HUES64 (cell line): ENCODE results near the gene ZNF189.

Experiments used
- H3K27ac ChIP-seq: 2 replicates; pipeline ENCODE4 v1.7.0; 2013; ENCODE audit warnings: low read depth, low read length, inconsistent platforms
- H3K27me3 ChIP-seq: 2 replicates; pipeline ENCODE4 v1.6.1; 2013; ENCODE audit warnings: mild to moderate bottlenecking, low read length; ENCODE audit not compliant: insufficient read depth
- H3K36me3 ChIP-seq: 2 replicates; pipeline ENCODE4 v1.6.1; 2013; ENCODE audit warnings: mild to moderate bottlenecking, low read length; ENCODE audit not compliant: insufficient read depth
- H3K4me1 ChIP-seq: 2 replicates; pipeline ENCODE4 v1.6.1; 2013; ENCODE audit warnings: mild to moderate bottlenecking, low read length, moderate library complexity; ENCODE audit not compliant: insufficient read depth
- H3K4me3 ChIP-seq: 2 replicates; pipeline ENCODE4 v1.5.1; 2013; ENCODE audit warnings: mild to moderate bottlenecking, low read length, moderate library complexity
- H3K9ac ChIP-seq: 2 replicates; pipeline ENCODE4 v1.6.1; 2013; ENCODE audit warnings: mild to moderate bottlenecking, low read depth, low read length
- H3K9me3 ChIP-seq: 2 replicates; pipeline ENCODE4 v1.6.1; 2013; ENCODE audit warnings: low read depth, low read length; ENCODE audit not compliant: insufficient read depth
- whole genome bisulfite sequencing: fragments of 150-250, 120-280 bp; methylation state at CpG from one replicate; pipeline ENCODE4 v1.1.7; 2013; ENCODE audit warnings: missing lambda C conversion rate; 5-methylcytosine and 5-hydroxymethylcytosine counted together

Gene ZNF189

GRCh38 chr9:101427358-101427757 is 28.7 kb downstream of the ZNF189 start:
- Histone ChIP-seq H3K9ac (no peak overlapping the region), H3K4me3 (no peak overlapping the region), H3K36me3 (no peaks in the 10 kb centered on the region), H3K9me3 (no peaks in the 10 kb centered on the region), H3K27ac (no peak overlapping the region), H3K4me1 (no peaks in the 10 kb centered on the region), H3K27me3 (no peaks in the 10 kb centered on the region)
- 94% methylated on average over 8 of the region's 8 CpGs for WGBS

- no peaks in the 10 kb centered on the region for H3K9me3 ChIP-seq
- no peak overlapping the region for H3K27ac ChIP-seq
- H3K4me1 ChIP-seq, result no peaks in the 10 kb centered on the region
- no peaks in the 10 kb centered on the region for H3K27me3 ChIP-seq
- H3K36me3 ChIP-seq, result no peaks in the 10 kb centered on the region
- no peak overlapping the region for H3K9ac ChIP-seq
- H3K4me3 ChIP-seq, result no peak overlapping the region
- WGBS, result 89% methylated on average over 3 of the region's 3 CpGs
Measured at GRCh38 chr9:101427957-101428655, 29.5 kb downstream of the ZNF189 start.

GRCh38 chr9:101428909-101429308 is 30.3 kb downstream of the ZNF189 start:
- no peaks in the 10 kb centered on the region for H3K9me3 ChIP-seq
- H3K4me1 ChIP-seq, result no peaks in the 10 kb centered on the region
- 89% methylated on average over 2 of the region's 3 CpGs for WGBS

GRCh38 chr9:101429736-101430135 is 31.1 kb downstream of the ZNF189 start:
- 91% methylated on average over 7 of the region's 7 CpGs for WGBS
- no peak overlapping the region for H3K9ac ChIP-seq

More at GRCh38 chr9:101428909-101429308, 30.3 kb downstream of the ZNF189 start:
- Histone ChIP-seq H3K27me3 (no peaks in the 10 kb centered on the region), H3K4me3 (no peak overlapping the region), H3K36me3 (no peaks in the 10 kb centered on the region), H3K9ac (no peak overlapping the region), H3K27ac (no peak overlapping the region)

GRCh38 chr9:101432171-101432570 is 33.5 kb downstream of the ZNF189 start:
- Histone ChIP-seq H3K27ac (no peak overlapping the region), H3K27me3 (no peaks in the 10 kb centered on the region), H3K4me3 (no peak overlapping the region), H3K4me1 (no peaks in the 10 kb centered on the region), H3K9ac (no peak overlapping the region), H3K36me3 (no peaks in the 10 kb centered on the region), H3K9me3 (no peaks in the 10 kb centered on the region)

More at GRCh38 chr9:101429736-101430135, 31.1 kb downstream of the ZNF189 start:
- no peaks in the 10 kb centered on the region for H3K36me3 ChIP-seq
- no peaks in the 10 kb centered on the region for H3K4me1 ChIP-seq
- no peaks in the 10 kb centered on the region for H3K9me3 ChIP-seq
- H3K4me3 ChIP-seq, result no peak overlapping the region
- H3K27me3 ChIP-seq, result no peaks in the 10 kb centered on the region
- no peak overlapping the region for H3K27ac ChIP-seq

- no peaks in the 10 kb centered on the region for H3K9me3 ChIP-seq
- WGBS, result no CpG with 5 or more reads among the region's 1 CpG
- no peaks in the 10 kb centered on the region for H3K4me1 ChIP-seq
- no peak overlapping the region for H3K27ac ChIP-seq
- no peak overlapping the region for H3K4me3 ChIP-seq
- H3K36me3 ChIP-seq, result no peaks in the 10 kb centered on the region
- H3K9ac ChIP-seq, result no peak overlapping the region
- no peaks in the 10 kb centered on the region for H3K27me3 ChIP-seq
Measured at GRCh38 chr9:101432740-101433139, 34.1 kb downstream of the ZNF189 start.

GRCh38 chr9:101433229-101433628 is 34.6 kb downstream of the ZNF189 start:
- no peaks in the 10 kb centered on the region for H3K4me1 ChIP-seq
- H3K36me3 ChIP-seq, result no peaks in the 10 kb centered on the region
- no peaks in the 10 kb centered on the region for H3K27me3 ChIP-seq
- no peak overlapping the region for H3K27ac ChIP-seq
- H3K4me3 ChIP-seq, result no peak overlapping the region
- no peak overlapping the region for H3K9ac ChIP-seq
- WGBS, result 96% methylated on average over 3 of the region's 3 CpGs
- no peaks in the 10 kb centered on the region for H3K9me3 ChIP-seq

- no peaks in the 10 kb centered on the region for H3K36me3 ChIP-seq
- 91% methylated on average over 3 of the region's 3 CpGs for WGBS
- no peaks in the 10 kb centered on the region for H3K9me3 ChIP-seq
- no peak overlapping the region for H3K4me3 ChIP-seq
- H3K9ac ChIP-seq, result no peak overlapping the region
- H3K27ac ChIP-seq, result no peak overlapping the region
- H3K4me1 ChIP-seq, result no peaks in the 10 kb centered on the region
- H3K27me3 ChIP-seq, result no peaks in the 10 kb centered on the region
Measured at GRCh38 chr9:101434998-101435397, 36.3 kb downstream of the ZNF189 start.

- no peak within 1 kb of the TSS for H3K9ac ChIP-seq
- no peaks in the 10 kb centered on the region for H3K9me3 ChIP-seq
- H3K27ac ChIP-seq, result no peak within 1 kb of the TSS
- no peaks in the 10 kb centered on the region for H3K4me1 ChIP-seq
- no peak within 1 kb of the TSS for H3K4me3 ChIP-seq
- no peaks in the 10 kb centered on the region for H3K36me3 ChIP-seq
- WGBS, result 79% methylated on average over 2 of the region's 2 CpGs
- H3K27me3 ChIP-seq, result no peaks in the 10 kb centered on the region
Measured at GRCh38 chr9:101435601-101436079, 37.0 kb downstream of the ZNF189 start, which contains the start of gene ALDOB. Gene ALDOB, minus strand, starts transcription at chr9:101435774. Its CDS starts 4,887 bp downstream, at chr9:101430887.

GRCh38 chr9:101437806-101438232 is 39.2 kb downstream of the ZNF189 start:
- 89% methylated on average over 2 of the region's 2 CpGs for WGBS
- no peak overlapping the region for H3K27ac ChIP-seq
- H3K9ac ChIP-seq, result no peak overlapping the region
- no peaks in the 10 kb centered on the region for H3K9me3 ChIP-seq
- H3K4me3 ChIP-seq, result no peak overlapping the region
- H3K36me3 ChIP-seq, result no peaks in the 10 kb centered on the region
- no peaks in the 10 kb centered on the region for H3K4me1 ChIP-seq
- H3K27me3 ChIP-seq, result no peaks in the 10 kb centered on the region

- Histone ChIP-seq H3K4me1 (no peaks in the 10 kb centered on the region), H3K36me3 (no peaks in the 10 kb centered on the region), H3K27ac (no peak overlapping the region), H3K9ac (no peak overlapping the region), H3K9me3 (no peaks in the 10 kb centered on the region), H3K27me3 (no peaks in the 10 kb centered on the region), H3K4me3 (no peak overlapping the region)
- no CpG with 5 or more reads among the region's 3 CpGs for WGBS
Measured at GRCh38 chr9:101438523-101438922, 39.9 kb downstream of the ZNF189 start.
